ENCODE data around the gene FYCO1.
A peak's percentile ranks its signal among the peaks of the same experiment; 100 is the strongest.

The FYCO1 gene

DNA sequence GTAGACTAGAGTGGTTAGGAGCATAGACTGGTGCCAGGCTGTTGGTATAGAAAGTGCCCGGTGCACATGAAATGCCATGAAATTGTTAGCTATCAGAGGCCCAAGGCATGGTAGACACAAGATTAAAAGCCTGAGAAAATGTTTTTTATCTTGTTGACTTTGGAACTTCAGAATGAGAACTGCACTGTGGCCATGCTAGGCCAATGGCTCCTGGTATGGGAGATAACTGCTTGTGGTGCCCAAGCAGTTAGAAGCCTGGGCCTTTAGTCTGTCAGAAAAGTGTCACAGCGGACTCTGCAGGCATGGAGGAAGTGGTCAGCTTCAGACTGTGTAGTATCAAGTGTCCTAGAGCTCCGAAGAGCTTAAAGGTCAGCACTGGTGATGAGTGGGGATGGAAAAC lies 11.9 kb downstream of the FYCO1 start:
- H3K27me3 ChIP-seq (ENCODE audit: control insufficient read depth in 1 of 2, insufficient read depth in 1 of 2, low read length in 2 of 2), result no peaks in the 10 kb centered on the region
- H3K23ac ChIP-seq (ENCODE audit: low read length in 2 of 2), result no peak overlapping the region
- H3K4me1 ChIP-seq (ENCODE audit: control insufficient read depth, insufficient read depth, low read depth, low read length), result peaks cover 11% of the 10 kb centered on the region
- H3K9me3 ChIP-seq (ENCODE audit: control insufficient read depth, low read length), result no peaks in the 10 kb centered on the region
- no peak overlapping the region for H3K4me3 ChIP-seq (ENCODE audit: insufficient read depth in 1 of 2, low read depth in 1 of 2, low read length in 2 of 2)
- no peak overlapping the region for H3K18ac ChIP-seq (ENCODE audit: low read depth in 1 of 2, low read length in 2 of 2)
- H4K8ac ChIP-seq (ENCODE audit: low read length), result no peak overlapping the region
- H3K4me2 ChIP-seq (ENCODE audit: low read length, poor library complexity, severe bottlenecking), result no peak overlapping the region
- no peak for DNase-seq
- no peak overlapping the region for H2BK120ac ChIP-seq (ENCODE audit: low read depth, low read length)
- no peak overlapping the region for H4K91ac ChIP-seq (ENCODE audit: low read length)
- H2BK5ac ChIP-seq (ENCODE audit: low read depth, low read length, poor library complexity, severe bottlenecking), result no peak overlapping the region
- H3K14ac ChIP-seq (ENCODE audit: low read length in 2 of 2), result no peak overlapping the region
- no peak overlapping the region for H2BK15ac ChIP-seq (ENCODE audit: low read depth, poor library complexity, severe bottlenecking)
- no peak overlapping the region for H3K4ac ChIP-seq (ENCODE audit: low read depth in 1 of 2, low read length in 2 of 2)
- no peak overlapping the region for H2AK5ac ChIP-seq (ENCODE audit: low read length, severe bottlenecking)
- H2BK12ac ChIP-seq (ENCODE audit: low read length in 2 of 2), result no peak overlapping the region
- H3K27ac ChIP-seq (ENCODE audit: low read length, poor library complexity, severe bottlenecking), result no peak overlapping the region
- no peak overlapping the region for H2AFZ ChIP-seq (ENCODE audit: low read depth, low read length)
- 91% methylated on average over 3 of the region's 3 CpGs for WGBS
- peaks cover 20% of the 10 kb centered on the region for H3K79me1 ChIP-seq (replicated peaks; ENCODE audit: low read length, poor library complexity, severe bottlenecking)
- H3K9ac ChIP-seq (ENCODE audit: low read length), result no peak overlapping the region
- H3K36me3 ChIP-seq (ENCODE audit: control insufficient read depth in 1 of 2, insufficient read depth in 2 of 2, low read depth in 1 of 2, low read length in 2 of 2), result peaks cover 18 to 46% of the 10 kb centered on the region in 2 experiments

DNA sequence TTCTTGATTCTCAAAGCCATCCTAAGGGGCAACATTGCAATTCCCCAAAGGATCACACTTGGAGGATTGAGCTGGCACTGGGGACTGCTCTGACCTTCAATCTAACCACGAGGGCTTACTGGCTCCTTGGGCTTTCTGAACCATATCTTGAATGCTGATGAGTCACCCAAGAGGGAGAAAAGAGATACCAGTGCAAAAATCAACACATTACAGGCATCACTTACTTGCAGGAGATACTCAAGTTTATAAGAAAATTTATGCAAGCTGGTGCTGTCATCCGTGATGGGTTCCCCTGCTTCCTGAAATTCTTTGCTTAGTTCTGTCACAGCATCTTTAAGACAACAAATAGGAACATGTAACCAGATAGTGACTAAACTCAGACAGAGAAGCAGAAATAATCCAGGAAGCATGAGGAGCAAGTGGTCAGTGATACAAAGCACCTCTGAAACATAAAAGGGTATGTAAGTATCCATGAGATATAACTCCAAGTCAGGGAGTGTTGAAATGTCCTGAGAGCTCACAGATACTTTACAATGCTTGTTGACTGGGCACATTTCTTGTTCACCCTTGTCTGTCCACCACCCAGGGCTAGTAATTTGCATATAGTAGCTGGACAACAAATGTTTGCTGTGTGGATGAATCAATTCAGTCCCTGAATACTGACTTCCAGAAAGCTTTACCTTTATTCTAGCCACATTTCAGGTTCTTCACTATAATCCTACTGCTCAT lies 14.1 kb downstream of the FYCO1 start:
- no peak overlapping the region for H4K8ac ChIP-seq (ENCODE audit: low read length)
- no peak overlapping the region for H3K14ac ChIP-seq (ENCODE audit: low read length in 2 of 2)
- H3K27me3 ChIP-seq (ENCODE audit: control insufficient read depth in 1 of 2, insufficient read depth in 1 of 2, low read length in 2 of 2), result no peaks in the 10 kb centered on the region
- no peak overlapping the region for H3K18ac ChIP-seq (ENCODE audit: low read depth in 1 of 2, low read length in 2 of 2)
- H3K9me3 ChIP-seq (ENCODE audit: control insufficient read depth, low read length), result no peaks in the 10 kb centered on the region
- no peak overlapping the region for H3K4ac ChIP-seq (ENCODE audit: low read depth in 1 of 2, low read length in 2 of 2)
- H3K23ac ChIP-seq (ENCODE audit: low read length in 2 of 2), result no peak overlapping the region
- H2AK5ac ChIP-seq (ENCODE audit: low read length, severe bottlenecking), result no peak overlapping the region
- H2BK12ac ChIP-seq (ENCODE audit: low read length in 2 of 2), result no peak overlapping the region
- H2BK120ac ChIP-seq (ENCODE audit: low read depth, low read length), result no peak overlapping the region
- WGBS, result 30% methylated on average over 2 of the region's 2 CpGs
- H3K36me3 ChIP-seq (ENCODE audit: control insufficient read depth in 1 of 2, insufficient read depth in 2 of 2, low read depth in 1 of 2, low read length in 2 of 2), result peaks cover 22 to 65% of the 10 kb centered on the region in 2 experiments
- no peak overlapping the region for H2AFZ ChIP-seq (ENCODE audit: low read depth, low read length)
- peaks cover 4% of the 10 kb centered on the region for H3K4me1 ChIP-seq (ENCODE audit: control insufficient read depth, insufficient read depth, low read depth, low read length)
- H3K4me3 ChIP-seq (ENCODE audit: insufficient read depth in 1 of 2, low read depth in 1 of 2, low read length in 2 of 2), result peak overlapping the region in 1 of 2 experiments; percentile 17
- H3K9ac ChIP-seq (ENCODE audit: low read length), result no peak overlapping the region
- no peak overlapping the region for H4K91ac ChIP-seq (ENCODE audit: low read length)
- H3K79me1 ChIP-seq (replicated peaks; ENCODE audit: low read length, poor library complexity, severe bottlenecking), result peaks cover 11% of the 10 kb centered on the region
- no peak overlapping the region for H2BK15ac ChIP-seq (ENCODE audit: low read depth, poor library complexity, severe bottlenecking)
- peak; percentile 64 for DNase-seq
- H3K27ac ChIP-seq (ENCODE audit: low read length, poor library complexity, severe bottlenecking), result peak overlapping the region; percentile 47
- no peak overlapping the region for H2BK5ac ChIP-seq (ENCODE audit: low read depth, low read length, poor library complexity, severe bottlenecking)
- no peak overlapping the region for H3K4me2 ChIP-seq (ENCODE audit: low read length, poor library complexity, severe bottlenecking)

DNA sequence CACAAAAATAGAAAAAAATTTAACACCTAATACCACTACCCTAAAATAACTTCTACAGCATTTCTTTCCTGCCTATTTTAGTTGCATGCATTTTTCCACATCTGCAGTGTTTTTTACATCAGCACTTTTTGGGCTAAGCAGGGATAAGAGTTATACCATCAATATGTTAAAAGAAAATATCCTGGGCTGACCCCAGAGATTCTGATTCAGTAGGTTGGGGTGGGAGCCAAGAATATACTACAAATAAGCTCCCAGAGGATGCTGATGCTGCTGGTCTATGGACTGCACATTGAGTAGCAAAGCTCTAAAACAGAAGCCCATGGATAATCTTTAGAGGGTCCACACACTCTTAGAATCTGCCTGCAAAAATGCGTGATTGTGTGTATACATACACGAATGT lies 14.8 kb downstream of the FYCO1 start:
- no peak overlapping the region for H3K4ac ChIP-seq (ENCODE audit: low read depth in 1 of 2, low read length in 2 of 2)
- peaks cover 10% of the 10 kb centered on the region for H3K79me1 ChIP-seq (replicated peaks; ENCODE audit: low read length, poor library complexity, severe bottlenecking)
- no peak for DNase-seq
- no peak overlapping the region for H3K23ac ChIP-seq (ENCODE audit: low read length in 2 of 2)
- H3K36me3 ChIP-seq (ENCODE audit: control insufficient read depth in 1 of 2, insufficient read depth in 2 of 2, low read depth in 1 of 2, low read length in 2 of 2), result peaks cover 27 to 72% of the 10 kb centered on the region in 2 experiments
- no peaks in the 10 kb centered on the region for H3K9me3 ChIP-seq (ENCODE audit: control insufficient read depth, low read length)
- H3K18ac ChIP-seq (ENCODE audit: low read depth in 1 of 2, low read length in 2 of 2), result no peak overlapping the region
- H2BK120ac ChIP-seq (ENCODE audit: low read depth, low read length), result no peak overlapping the region
- no peak overlapping the region for H3K9ac ChIP-seq (ENCODE audit: low read length)
- no peak overlapping the region for H2AFZ ChIP-seq (ENCODE audit: low read depth, low read length)
- no peak overlapping the region for H4K91ac ChIP-seq (ENCODE audit: low read length)
- no peak overlapping the region for H3K14ac ChIP-seq (ENCODE audit: low read length in 2 of 2)
- H2BK15ac ChIP-seq (ENCODE audit: low read depth, poor library complexity, severe bottlenecking), result no peak overlapping the region
- no peak overlapping the region for H4K8ac ChIP-seq (ENCODE audit: low read length)
- H3K4me2 ChIP-seq (ENCODE audit: low read length, poor library complexity, severe bottlenecking), result no peak overlapping the region
- H2AK5ac ChIP-seq (ENCODE audit: low read length, severe bottlenecking), result no peak overlapping the region
- H3K27ac ChIP-seq (ENCODE audit: low read length, poor library complexity, severe bottlenecking), result no peak overlapping the region
- H3K4me1 ChIP-seq (ENCODE audit: control insufficient read depth, insufficient read depth, low read depth, low read length), result no peaks in the 10 kb centered on the region
- no peaks in the 10 kb centered on the region for H3K27me3 ChIP-seq (ENCODE audit: control insufficient read depth in 1 of 2, insufficient read depth in 1 of 2, low read length in 2 of 2)
- H2BK5ac ChIP-seq (ENCODE audit: low read depth, low read length, poor library complexity, severe bottlenecking), result no peak overlapping the region
- peak overlapping the region in 1 of 2 experiments; percentile 17 for H3K4me3 ChIP-seq (ENCODE audit: insufficient read depth in 1 of 2, low read depth in 1 of 2, low read length in 2 of 2)
- no peak overlapping the region for H2BK12ac ChIP-seq (ENCODE audit: low read length in 2 of 2)
- 100% methylated on average over 2 of the region's 2 CpGs for WGBS

DNA sequence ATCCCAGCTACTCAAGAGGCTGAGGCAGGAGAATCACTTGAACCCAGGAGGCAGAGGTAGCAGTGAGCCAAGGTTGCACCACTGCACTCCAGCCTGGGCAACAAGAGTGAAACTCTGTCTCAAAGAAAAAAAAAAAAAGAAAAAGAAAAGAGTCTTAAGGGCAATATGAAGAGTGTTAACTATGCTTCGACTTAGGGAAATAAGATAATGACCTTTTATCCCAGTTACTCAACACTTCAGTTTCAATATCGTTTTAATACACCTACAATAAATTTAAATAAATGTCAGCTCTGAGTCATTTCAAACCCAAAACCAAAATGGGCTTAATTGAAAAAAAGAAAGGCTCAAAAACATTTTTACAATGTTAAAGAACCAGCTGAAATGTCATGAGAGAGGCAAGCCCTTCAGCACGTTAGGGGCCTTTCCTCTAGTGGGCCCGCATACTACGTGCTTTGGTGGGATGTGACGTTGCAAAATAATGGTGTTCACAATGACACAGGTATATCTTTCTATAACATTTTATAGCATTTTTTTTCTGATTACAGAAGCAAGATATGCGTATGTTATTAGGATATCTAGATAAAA lies 15.3 kb downstream of the FYCO1 start:
- H4K91ac ChIP-seq (ENCODE audit: low read length), result no peak overlapping the region
- 100% methylated on average over 3 of the region's 7 CpGs for WGBS
- H2AFZ ChIP-seq (ENCODE audit: low read depth, low read length), result no peak overlapping the region

More for the DNA sequence above, 15.3 kb downstream of the FYCO1 start:
- no peak overlapping the region for H3K27ac ChIP-seq (ENCODE audit: low read length, poor library complexity, severe bottlenecking)
- H3K79me1 ChIP-seq (replicated peaks; ENCODE audit: low read length, poor library complexity, severe bottlenecking), result peaks cover 6% of the 10 kb centered on the region
- no peak overlapping the region for H2AK5ac ChIP-seq (ENCODE audit: low read length, severe bottlenecking)
- no peak overlapping the region for H2BK5ac ChIP-seq (ENCODE audit: low read depth, low read length, poor library complexity, severe bottlenecking)
- H2BK15ac ChIP-seq (ENCODE audit: low read depth, poor library complexity, severe bottlenecking), result no peak overlapping the region
- no peak for DNase-seq
- peaks cover 29 to 77% of the 10 kb centered on the region in 2 experiments for H3K36me3 ChIP-seq (ENCODE audit: control insufficient read depth in 1 of 2, insufficient read depth in 2 of 2, low read depth in 1 of 2, low read length in 2 of 2)
- H3K4me2 ChIP-seq (ENCODE audit: low read length, poor library complexity, severe bottlenecking), result no peak overlapping the region
- no peaks in the 10 kb centered on the region for H3K27me3 ChIP-seq (ENCODE audit: control insufficient read depth in 1 of 2, insufficient read depth in 1 of 2, low read length in 2 of 2)
- H3K4me3 ChIP-seq (ENCODE audit: insufficient read depth in 1 of 2, low read depth in 1 of 2, low read length in 2 of 2), result no peak overlapping the region
- no peak overlapping the region for H3K4ac ChIP-seq (ENCODE audit: low read depth in 1 of 2, low read length in 2 of 2)
- no peak overlapping the region for H4K8ac ChIP-seq (ENCODE audit: low read length)
- no peak overlapping the region for H3K18ac ChIP-seq (ENCODE audit: low read depth in 1 of 2, low read length in 2 of 2)
- H3K9me3 ChIP-seq (ENCODE audit: control insufficient read depth, low read length), result no peaks in the 10 kb centered on the region
- no peaks in the 10 kb centered on the region for H3K4me1 ChIP-seq (ENCODE audit: control insufficient read depth, insufficient read depth, low read depth, low read length)
- H2BK120ac ChIP-seq (ENCODE audit: low read depth, low read length), result no peak overlapping the region
- no peak overlapping the region for H3K23ac ChIP-seq (ENCODE audit: low read length in 2 of 2)
- no peak overlapping the region for H3K9ac ChIP-seq (ENCODE audit: low read length)
- H3K14ac ChIP-seq (ENCODE audit: low read length in 2 of 2), result no peak overlapping the region
- no peak overlapping the region for H2BK12ac ChIP-seq (ENCODE audit: low read length in 2 of 2)

Measured in mesenchymal stem cell (in vitro differentiated cells and primary cell).